NCI-H2227 treated with DMSO at 0.1 percent for 48 hours (cell line): ENCODE results near the gene APBB1IP.
"Not testable (repeated sequence)": the region's sequence is repeated elsewhere in the genome, so short reads cannot be mapped to it uniquely, and the experiment has no call there.

Experiments
- DNase-seq: peaks from one replicate; lab custom pipeline; 2025; lab: John Stamatoyannopoulos, UW

The APBB1IP gene

GRCh38 chr10:26437637-26438461, at the start of gene APBB1IP:
APBB1IP (plus strand) TSS chr10:26438341; CDS start chr10:26492327, 53,986 bp downstream.
- no peak for DNase-seq

- no peak for DNase-seq
These were observed 48.6 kb upstream of the APBB1IP start for GRCh38 chr10:26389533-26389932.

GRCh38 chr10:26391701-26392695, 46.1 kb upstream of the APBB1IP start:
- no peak for DNase-seq

DNA sequence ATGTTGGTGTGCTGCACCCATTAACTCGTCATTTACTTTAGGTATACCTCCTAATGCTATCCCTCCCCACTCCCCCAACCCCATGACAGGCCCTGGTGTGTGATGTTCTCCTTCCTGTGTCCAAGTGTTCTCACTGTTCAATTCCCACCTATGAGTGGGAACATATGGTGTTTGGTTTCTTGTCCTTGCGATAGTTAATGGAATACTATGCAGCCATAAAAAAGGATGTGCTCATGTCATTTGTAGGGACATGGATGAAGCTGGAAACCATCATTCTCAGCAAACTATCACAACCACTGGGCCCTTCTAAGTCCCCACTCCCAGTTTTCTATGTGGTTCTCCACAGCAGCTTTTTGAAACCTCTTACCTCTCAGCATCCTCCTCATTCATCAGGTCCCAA, 39.8 kb upstream of the APBB1IP start:
- not testable (repeated sequence) for DNase-seq

- no peak for DNase-seq
These were observed 30.7 kb upstream of the APBB1IP start for GRCh38 chr10:26407406-26407969.

DNA sequence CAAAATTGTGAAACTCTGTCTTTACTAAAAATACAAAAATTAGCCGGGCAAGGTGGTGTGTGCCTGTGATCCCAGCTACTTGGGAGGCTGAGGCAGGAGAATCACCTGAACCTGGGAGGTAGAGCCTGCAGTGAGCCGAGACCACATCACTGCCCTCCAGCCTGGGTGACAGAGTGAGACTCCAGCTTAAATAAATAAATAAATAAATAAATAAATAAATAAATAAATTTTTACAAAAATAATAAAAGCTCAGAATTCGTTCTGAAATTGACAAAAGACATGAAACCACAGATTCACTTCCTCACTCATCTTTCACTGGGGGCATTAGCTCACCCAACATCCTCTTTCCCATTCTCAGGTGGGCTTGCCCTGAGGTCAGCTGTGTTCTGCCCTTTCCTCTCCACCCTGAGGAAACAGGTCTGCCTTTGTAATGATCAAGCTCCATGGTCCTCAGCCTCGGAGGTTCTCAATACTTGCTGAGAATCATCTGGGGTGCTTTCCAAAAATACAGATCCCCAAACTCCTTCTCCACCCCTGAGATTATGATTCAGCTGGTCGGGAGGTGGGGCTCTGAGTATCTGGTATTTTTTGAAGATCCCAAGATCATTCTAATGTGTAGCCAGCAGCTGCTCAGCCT, 29.2 kb upstream of the APBB1IP start:
- DNase-seq = no peak

DNA sequence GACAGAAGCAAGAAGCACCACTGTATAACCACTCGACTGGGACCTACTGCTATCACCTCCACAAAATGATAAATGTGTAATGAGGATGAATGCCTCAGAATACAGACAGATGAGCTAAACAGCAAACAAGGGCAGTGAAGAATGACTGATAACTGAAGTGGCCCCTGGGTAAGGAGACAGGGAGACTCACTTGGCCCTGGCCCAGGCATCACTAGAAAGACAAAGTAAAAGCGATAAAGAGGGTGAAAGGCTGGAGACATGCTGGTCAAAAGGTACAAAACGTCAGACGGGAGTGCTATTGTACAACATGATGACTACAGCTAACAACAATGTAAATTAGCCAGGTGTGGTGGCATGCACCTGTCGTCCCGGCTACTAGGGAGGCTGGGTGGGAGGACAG, 27.8 kb upstream of the APBB1IP start:
- no peak for DNase-seq

GRCh38 chr10:26412932-26413331, 25.2 kb upstream of the APBB1IP start:
- no peak for DNase-seq

- DNase-seq = no peak
These were observed 24.8 kb upstream of the APBB1IP start for GRCh38 chr10:26413375-26413774.

DNA sequence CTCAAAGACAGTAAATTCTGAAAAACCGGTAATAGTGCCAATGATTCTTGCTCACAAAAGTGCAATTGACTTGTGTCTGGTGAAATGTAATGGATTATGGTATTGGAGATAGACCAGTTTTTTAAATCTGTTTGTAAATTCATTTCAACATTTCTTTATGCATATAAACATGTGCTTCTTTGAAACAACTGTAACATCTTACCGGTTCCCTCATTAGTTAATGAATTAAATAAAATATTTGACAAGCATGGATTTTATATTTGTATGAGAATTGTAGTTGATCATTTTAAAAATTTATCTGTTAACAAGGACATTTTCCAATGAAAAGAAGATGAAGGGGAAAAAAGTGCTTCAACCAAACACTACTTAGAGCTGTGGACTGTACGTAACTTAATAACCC, 21.0 kb upstream of the APBB1IP start:
- DNase-seq = no peak

- no peak for DNase-seq
These were observed 15.2 kb upstream of the APBB1IP start for GRCh38 chr10:26422977-26423376.

DNA sequence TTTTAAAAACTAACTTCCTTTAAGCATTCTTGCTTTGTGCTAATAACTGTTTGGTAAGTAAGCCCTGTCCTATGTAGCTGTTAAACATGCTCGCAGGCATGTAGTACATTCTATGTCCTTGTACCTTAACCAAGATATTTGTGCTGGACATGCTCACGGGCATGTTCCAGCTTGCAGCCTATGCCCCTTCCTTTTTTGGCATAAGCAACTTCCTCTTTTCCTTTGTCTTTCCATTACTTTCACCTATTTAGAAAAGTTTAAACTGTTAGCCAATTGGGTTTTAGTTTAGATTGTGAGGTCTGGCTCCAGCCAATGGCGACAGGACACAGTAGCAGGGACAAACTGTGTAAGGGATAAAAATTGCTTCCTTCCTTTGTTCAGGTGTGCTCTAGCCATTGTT, 14.4 kb upstream of the APBB1IP start:
- no peak for DNase-seq

GRCh38 chr10:26430641-26431163, 7.4 kb upstream of the APBB1IP start:
- DNase-seq = no peak

DNA sequence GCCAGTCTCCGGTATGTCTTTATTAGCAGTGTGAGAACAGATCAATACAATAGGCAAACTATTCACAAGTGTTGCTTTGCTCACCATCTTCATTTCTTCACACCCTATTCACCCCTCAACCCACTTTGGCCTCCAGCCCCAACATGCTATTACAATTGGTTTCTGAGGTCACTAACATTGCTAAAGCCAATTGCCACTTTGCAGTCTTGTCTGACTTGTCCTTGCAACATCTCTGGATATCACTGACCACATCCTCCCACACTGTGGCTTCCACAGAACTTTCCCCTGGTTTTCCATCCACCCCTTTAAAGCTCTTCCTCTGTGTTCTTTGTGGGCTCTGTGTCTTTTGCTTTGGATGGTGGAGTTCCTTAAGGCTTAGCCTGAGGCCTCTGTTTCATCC, 5.2 kb upstream of the APBB1IP start:
- DNase-seq = no peak

DNA sequence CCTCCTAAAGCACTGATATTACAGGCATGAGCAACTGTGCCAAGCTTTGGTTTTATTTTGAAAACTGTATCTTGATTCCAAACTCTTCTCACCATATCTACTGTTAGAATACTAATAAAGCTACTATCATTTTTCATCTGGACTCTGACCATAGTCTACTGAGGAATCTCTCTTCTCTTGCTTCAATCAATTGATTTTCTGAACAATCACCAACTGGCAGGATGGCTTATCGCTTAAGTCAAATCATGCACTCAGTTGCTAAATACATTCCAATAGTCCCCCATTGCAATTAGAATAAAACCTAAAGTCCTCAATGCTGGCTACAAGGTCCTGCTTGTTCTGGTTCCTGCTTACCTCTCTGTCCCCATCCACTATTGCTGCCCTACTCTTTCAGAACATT, 2.3 kb upstream of the APBB1IP start:
- no peak for DNase-seq

DNA sequence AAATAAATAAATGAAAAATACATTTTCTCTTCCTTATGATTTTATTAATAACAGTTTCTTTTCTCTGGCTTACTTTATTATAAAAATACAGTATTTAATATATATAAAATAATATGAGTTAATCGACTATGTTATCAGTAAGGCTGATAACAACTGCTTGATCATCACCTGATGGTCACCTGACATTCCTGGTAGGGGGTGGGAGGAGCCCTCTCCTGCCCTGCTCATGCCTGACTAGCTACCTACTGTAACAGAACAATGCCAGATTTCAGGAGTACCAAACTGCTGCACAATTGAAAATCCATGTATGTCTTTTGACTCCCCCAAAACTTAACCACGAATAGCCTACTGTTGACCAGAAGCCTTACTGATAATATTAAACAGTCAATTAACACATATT, 1.3 kb upstream of the APBB1IP start:
- no peak for DNase-seq

DNA sequence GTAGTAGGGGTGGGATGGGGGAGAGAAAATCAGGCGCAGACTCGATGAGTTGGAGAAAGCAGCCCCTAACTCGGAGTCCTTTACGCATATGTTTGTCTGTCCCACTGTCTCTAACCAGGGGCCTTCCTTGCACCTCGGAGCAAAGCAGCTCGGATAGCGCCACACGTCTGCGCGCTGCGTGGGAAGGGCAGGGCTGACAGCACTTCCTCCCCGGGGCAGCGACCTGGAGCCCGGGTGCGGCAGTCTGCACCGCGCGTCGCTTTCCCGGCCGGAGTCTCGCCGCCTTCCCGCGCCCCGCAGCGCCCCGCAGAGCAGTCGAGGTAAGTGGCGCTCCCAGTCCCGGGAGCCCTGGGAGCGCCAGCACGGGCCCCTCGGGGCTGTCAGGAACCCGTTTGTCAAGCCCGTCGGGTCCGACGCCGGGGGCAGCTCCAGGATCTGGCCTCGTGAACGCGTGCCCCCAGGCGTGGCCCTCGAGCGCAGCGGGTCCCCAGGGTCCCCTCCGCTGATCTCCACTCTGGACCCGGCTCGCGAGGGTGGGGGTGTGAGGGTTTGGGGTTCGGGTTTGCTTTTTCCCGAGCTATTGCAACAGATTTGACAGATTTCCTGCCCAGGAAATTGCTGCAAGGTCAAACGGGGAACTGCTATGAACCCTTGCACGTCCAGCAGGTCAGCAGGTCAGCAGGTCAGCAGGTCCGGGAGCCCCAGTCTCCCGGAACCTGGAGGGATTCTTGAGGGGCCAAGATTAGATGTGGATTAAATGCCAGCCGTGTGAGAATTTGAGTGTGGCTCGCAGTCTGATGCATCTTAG, 597 bp downstream of the APBB1IP start:
- DNase-seq = no peak

DNA sequence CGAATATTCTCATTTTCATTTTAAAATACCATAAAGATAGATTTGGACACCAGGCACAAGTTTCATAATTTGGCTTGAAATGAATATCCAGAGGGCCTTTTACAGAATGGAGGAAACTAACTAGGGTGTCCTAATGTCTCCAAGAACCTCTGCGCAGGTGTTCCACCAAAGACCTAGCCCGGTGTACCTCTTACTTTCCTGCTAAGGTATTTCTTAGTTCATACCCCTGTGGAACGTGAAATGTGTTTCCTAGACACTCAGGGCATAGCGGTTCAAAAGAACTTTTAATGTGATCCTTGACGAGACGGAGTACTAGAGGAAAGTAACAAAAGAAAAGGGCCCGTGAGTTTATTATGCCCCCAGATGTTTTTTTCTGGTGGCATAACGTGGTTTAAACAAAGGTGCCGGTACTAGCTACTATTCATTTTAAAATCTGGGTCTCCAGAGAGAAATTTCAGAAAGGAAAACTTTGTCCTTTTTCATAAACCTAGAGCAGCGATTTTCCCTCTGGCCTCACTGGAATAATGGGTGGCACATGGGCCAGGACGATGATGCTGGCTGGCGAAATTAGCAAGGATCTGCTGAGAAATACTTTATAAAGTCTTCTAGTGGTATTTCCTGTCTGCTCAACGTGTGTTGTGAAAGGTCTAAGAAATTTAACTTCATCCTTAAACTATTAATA, 1.4 kb downstream of the APBB1IP start:
- DNase-seq = no peak

- no peak for DNase-seq
These were observed 1.9 kb downstream of the APBB1IP start for GRCh38 chr10:26440088-26440470.

DNA sequence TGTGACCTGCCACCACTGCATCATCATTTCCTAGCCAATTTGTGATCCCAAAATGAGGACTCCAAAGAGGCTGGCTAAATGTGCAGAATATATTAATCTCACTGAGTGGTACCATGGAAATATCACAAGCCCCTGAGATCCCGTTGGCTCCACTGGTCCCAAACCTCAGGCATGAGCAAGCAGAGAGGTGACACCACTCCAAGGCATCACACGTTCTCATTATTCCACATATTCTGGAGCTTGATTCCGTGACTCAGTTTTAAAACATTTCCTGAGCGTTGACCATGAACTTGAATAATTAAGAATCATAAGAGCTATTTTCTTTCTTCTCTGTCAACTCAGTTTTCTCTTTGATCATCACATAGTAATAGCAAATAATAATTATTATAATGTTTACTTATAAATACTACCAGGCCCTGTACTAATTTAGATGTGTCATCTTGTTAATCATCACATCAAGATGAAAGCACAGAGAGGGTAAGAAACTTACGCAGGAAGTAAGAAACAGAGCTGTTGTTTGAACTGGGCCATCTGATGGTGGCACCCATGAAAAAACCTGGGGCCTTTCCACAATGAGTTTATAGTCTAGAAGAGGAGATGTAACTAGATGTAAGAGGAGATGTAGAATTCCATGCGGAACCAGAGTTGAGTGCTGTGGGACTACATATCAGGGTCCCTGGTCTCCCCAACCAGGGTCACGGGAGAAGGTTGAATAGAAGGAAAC, 3.5 kb downstream of the APBB1IP start:
- no peak for DNase-seq
